ENCODE results near the gene RBBP7.

RBBP7 gene

GRCh38 chrX:16839852-16840460, 30.2 kb downstream of the RBBP7 start:
- Histone ChIP-seq H2AFZ (ENCODE audit: low read length) (no peak overlapping the region), H3K4me1 (ENCODE audit: insufficient read depth, low read length, poor library complexity, severe bottlenecking) (no peaks in the 10 kb centered on the region), H3K79me2 (ENCODE audit: insufficient read depth, low read length) (no peaks in the 10 kb centered on the region), H3K9me2 (replicated peaks; ENCODE audit: low read depth, low read length) (no peaks in the 10 kb centered on the region), H3K9me3 (ENCODE audit: insufficient read depth, low read depth, low read length) (no peaks in the 10 kb centered on the region), H3F3A (ENCODE audit: low read depth) (no peaks in the 10 kb centered on the region), H3K4me2 (ENCODE audit: low read depth, low read length, poor library complexity, severe bottlenecking) (no peak overlapping the region), H3K4me3 (ENCODE audit: low read length, poor library complexity, severe bottlenecking) (no peak overlapping the region), H3K27me3 (ENCODE audit: insufficient read depth, low read length, poor library complexity, severe bottlenecking) (no peaks in the 10 kb centered on the region), H3K9ac (ENCODE audit: low read depth, low read length, poor library complexity, severe bottlenecking) (no peak overlapping the region), H4K20me1 (ENCODE audit: insufficient read depth, low read length, poor library complexity, severe bottlenecking) (no peaks in the 10 kb centered on the region), H3K36me3 (ENCODE audit: insufficient read depth, low read length) (peaks cover 52% of the 10 kb centered on the region; the same call in 1 of the 2 replicates)
- TF ChIP-seq CTCF (conservative IDR thresholded peaks at IDR 0.05; ENCODE audit: low read length) (no peak), EZH2phosphoT487 (IDR thresholded peaks at IDR 0.05; ENCODE audit: borderline replicate concordance) (no peak)

GRCh38 chrX:16839219-16839851, 30.8 kb downstream of the RBBP7 start:
- no peaks in the 10 kb centered on the region for H3K9me2 ChIP-seq (replicated peaks; ENCODE audit: low read depth, low read length)
- no peaks in the 10 kb centered on the region for H3K79me2 ChIP-seq (ENCODE audit: insufficient read depth, low read length)
- no peaks in the 10 kb centered on the region for H3K4me1 ChIP-seq (ENCODE audit: insufficient read depth, low read length, poor library complexity, severe bottlenecking)
- H3F3A ChIP-seq (ENCODE audit: low read depth), result no peaks in the 10 kb centered on the region
- H2AFZ ChIP-seq (ENCODE audit: low read length), result no peak overlapping the region
- no peaks in the 10 kb centered on the region for H4K20me1 ChIP-seq (ENCODE audit: insufficient read depth, low read length, poor library complexity, severe bottlenecking)
- no peak overlapping the region for H3K4me3 ChIP-seq (ENCODE audit: low read length, poor library complexity, severe bottlenecking)
- H3K9me3 ChIP-seq (ENCODE audit: insufficient read depth, low read depth, low read length), result no peaks in the 10 kb centered on the region
- no peak overlapping the region for H3K4me2 ChIP-seq (ENCODE audit: low read depth, low read length, poor library complexity, severe bottlenecking)
- no peaks in the 10 kb centered on the region for H3K27me3 ChIP-seq (ENCODE audit: insufficient read depth, low read length, poor library complexity, severe bottlenecking)
- H3K9ac ChIP-seq (ENCODE audit: low read depth, low read length, poor library complexity, severe bottlenecking), result no peak overlapping the region
- TF ChIP-seq CTCF (conservative IDR thresholded peaks at IDR 0.05; ENCODE audit: low read length), result no peak
- TF ChIP-seq EZH2phosphoT487 (IDR thresholded peaks at IDR 0.05; ENCODE audit: borderline replicate concordance), result no peak
- peaks cover 45% of the 10 kb centered on the region; the same call in 1 of the 2 replicates for H3K36me3 ChIP-seq (ENCODE audit: insufficient read depth, low read length)

- Histone ChIP-seq H2AFZ (ENCODE audit: low read length) (no peak overlapping the region), H3K36me3 (ENCODE audit: insufficient read depth, low read length) (peaks cover 38% of the 10 kb centered on the region; the same call in 1 of the 2 replicates), H3K4me2 (ENCODE audit: low read depth, low read length, poor library complexity, severe bottlenecking) (no peak overlapping the region), H3K9me3 (ENCODE audit: insufficient read depth, low read depth, low read length) (no peaks in the 10 kb centered on the region), H4K20me1 (ENCODE audit: insufficient read depth, low read length, poor library complexity, severe bottlenecking) (no peaks in the 10 kb centered on the region), H3K9me2 (replicated peaks; ENCODE audit: low read depth, low read length) (no peaks in the 10 kb centered on the region), H3K9ac (ENCODE audit: low read depth, low read length, poor library complexity, severe bottlenecking) (no peak overlapping the region), H3K27me3 (ENCODE audit: insufficient read depth, low read length, poor library complexity, severe bottlenecking) (no peaks in the 10 kb centered on the region), H3K79me2 (ENCODE audit: insufficient read depth, low read length) (no peaks in the 10 kb centered on the region), H3K4me3 (ENCODE audit: low read length, poor library complexity, severe bottlenecking) (no peak overlapping the region), H3K4me1 (ENCODE audit: insufficient read depth, low read length, poor library complexity, severe bottlenecking) (no peaks in the 10 kb centered on the region), H3F3A (ENCODE audit: low read depth) (no peaks in the 10 kb centered on the region)
- TF ChIP-seq EZH2phosphoT487 (IDR thresholded peaks at IDR 0.05; ENCODE audit: borderline replicate concordance), result no peak
- TF ChIP-seq CTCF (conservative IDR thresholded peaks at IDR 0.05; ENCODE audit: low read length), result no peak
Measured at GRCh38 chrX:16838202-16839066, 31.7 kb downstream of the RBBP7 start.

All from Loucy (cell line).